ENCODE data around the gene TPRKB.
"Not testable (repeated sequence)": the region's sequence is repeated elsewhere in the genome, so short reads cannot be mapped to it uniquely, and the experiment has no call there.

The TPRKB gene

DNA sequence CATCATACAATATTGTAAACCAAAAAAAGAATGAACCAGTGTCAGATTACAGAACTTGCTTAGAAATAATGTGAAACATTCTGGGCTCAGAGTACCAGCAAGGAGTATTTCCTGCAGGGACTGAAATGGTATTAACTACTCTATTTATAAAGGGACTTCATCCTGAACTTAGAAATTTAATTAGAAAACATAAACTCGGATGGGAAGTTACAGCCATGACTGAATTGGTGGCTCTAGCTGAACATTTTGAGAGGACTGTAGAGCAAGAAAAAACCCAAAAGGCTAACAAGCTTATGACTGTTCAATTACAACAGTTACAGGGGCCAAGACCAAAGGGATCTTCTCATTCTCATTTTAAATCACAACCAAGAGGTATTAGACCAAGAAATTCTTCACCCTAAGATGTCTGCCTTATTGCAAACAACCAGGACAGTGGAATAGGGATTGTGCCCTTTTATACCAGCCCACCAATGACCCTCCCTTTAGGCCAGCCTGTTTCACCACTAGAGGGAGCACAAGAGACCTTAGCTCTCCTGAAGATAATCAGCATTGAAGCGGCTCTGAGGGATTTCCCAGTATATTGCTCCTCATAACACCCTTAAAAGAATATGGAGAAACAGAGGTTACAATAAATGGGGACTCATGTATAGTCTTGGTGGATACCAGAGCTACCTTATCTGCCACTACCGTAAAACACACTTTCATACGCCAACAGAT lies 46.6 kb downstream of the TPRKB start:
- H3K4me2 ChIP-seq (ENCODE audit: insufficient read depth, low read length); H3K79me2 ChIP-seq (ENCODE audit: insufficient read depth, low read length); H3K4me1 ChIP-seq (ENCODE audit: insufficient read depth, low read length); H3K36me3 ChIP-seq (ENCODE audit: insufficient read depth, low read length); H2AFZ ChIP-seq (ENCODE audit: low read depth, low read length); H3K27me3 ChIP-seq (ENCODE audit: insufficient read depth, low read length, poor library complexity); H3K4me3 ChIP-seq (ENCODE audit: low read depth in 1 of 2, low read length in 2 of 2); H4K20me1 ChIP-seq (ENCODE audit: insufficient read depth, low read length); H3K27ac ChIP-seq (ENCODE audit: low read length); H3K9me3 ChIP-seq (ENCODE audit: insufficient read depth, low read length, severe bottlenecking); H3K9ac ChIP-seq (ENCODE audit: low read depth, low read length): not testable (repeated sequence)
- TF ChIP-seq, protein P1, sequence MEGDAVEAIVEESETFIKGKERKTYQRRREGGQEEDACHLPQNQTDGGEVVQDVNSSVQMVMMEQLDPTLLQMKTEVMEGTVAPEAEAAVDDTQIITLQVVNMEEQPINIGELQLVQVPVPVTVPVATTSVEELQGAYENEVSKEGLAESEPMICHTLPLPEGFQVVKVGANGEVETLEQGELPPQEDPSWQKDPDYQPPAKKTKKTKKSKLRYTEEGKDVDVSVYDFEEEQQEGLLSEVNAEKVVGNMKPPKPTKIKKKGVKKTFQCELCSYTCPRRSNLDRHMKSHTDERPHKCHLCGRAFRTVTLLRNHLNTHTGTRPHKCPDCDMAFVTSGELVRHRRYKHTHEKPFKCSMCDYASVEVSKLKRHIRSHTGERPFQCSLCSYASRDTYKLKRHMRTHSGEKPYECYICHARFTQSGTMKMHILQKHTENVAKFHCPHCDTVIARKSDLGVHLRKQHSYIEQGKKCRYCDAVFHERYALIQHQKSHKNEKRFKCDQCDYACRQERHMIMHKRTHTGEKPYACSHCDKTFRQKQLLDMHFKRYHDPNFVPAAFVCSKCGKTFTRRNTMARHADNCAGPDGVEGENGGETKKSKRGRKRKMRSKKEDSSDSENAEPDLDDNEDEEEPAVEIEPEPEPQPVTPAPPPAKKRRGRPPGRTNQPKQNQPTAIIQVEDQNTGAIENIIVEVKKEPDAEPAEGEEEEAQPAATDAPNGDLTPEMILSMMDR (IDR thresholded peaks at IDR 0.05; ENCODE audit: borderline replicate concordance, extremely low read depth, low read length, poor library complexity, severe bottlenecking) = peak; percentile 62
- ATAC-seq (ENCODE audit: insufficient read depth, low read depth) = peak; percentile 99
- peak; percentile 49 for DNase-seq

DNA sequence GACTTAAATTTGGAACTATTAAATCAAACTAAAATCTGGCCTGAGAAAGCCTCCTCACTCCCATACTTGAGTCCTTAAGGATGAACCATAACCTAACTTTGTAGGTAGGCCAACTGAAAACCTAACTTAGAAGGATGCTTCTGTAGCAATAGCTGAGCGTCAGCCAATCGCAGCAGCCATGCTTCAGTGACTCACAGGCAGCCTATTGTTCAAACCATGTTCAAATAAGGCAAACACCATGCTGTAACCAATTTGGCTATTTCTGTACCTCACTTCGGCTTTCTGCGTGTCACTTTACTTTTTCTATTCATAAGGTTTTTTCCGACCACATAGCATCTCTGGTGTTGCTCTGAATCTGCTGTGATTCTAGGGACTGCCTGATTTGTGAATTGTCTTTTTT lies 48.7 kb downstream of the TPRKB start:
- H3K9ac ChIP-seq (ENCODE audit: low read depth, low read length); H3K79me2 ChIP-seq (ENCODE audit: insufficient read depth, low read length); ATAC-seq (ENCODE audit: insufficient read depth, low read depth); H3K27ac ChIP-seq (ENCODE audit: low read length); H3K27me3 ChIP-seq (ENCODE audit: insufficient read depth, low read length, poor library complexity); H3K4me3 ChIP-seq (ENCODE audit: low read depth in 1 of 2, low read length in 2 of 2); H3K4me1 ChIP-seq (ENCODE audit: insufficient read depth, low read length); H3K4me2 ChIP-seq (ENCODE audit: insufficient read depth, low read length); H3K36me3 ChIP-seq (ENCODE audit: insufficient read depth, low read length); H3K9me3 ChIP-seq (ENCODE audit: insufficient read depth, low read length, severe bottlenecking); H4K20me1 ChIP-seq (ENCODE audit: insufficient read depth, low read length); H2AFZ ChIP-seq (ENCODE audit: low read depth, low read length); DNase-seq: not testable (repeated sequence)

DNA sequence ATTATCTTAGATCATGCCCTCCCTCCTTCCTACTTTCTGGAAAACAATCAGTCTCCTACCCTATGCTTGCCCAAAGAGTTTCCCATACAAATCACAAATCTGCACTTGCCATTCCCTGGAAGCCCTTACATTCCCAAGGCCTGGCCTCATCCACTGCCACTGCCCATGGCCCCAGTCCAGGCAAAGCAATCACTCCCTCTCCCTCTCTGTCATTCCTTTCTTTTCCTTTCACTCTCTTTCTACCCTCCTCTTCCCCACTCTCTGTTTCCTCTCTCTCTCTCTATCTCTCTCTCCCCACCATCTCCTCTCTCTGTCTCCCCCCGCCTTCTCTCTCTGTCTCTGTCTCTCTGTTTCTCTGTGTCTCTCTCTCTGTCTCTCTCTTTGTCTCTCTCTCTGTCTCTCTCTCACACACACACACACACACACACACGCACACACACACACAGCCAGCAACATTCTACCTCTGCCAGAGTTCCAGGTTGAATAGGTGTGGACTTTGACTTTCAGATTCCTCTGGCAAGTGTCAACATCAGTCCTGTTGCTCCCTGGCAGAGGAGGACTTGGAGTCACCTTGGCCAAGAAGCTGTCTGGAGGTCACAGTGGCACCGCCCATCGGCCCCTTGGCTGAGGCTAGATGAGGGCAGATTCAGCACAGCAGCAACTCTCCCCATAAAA lies 51.2 kb downstream of the TPRKB start:
- H3K4me1 ChIP-seq (ENCODE audit: insufficient read depth, low read length) = no peaks in the 10 kb centered on the region
- H2AFZ ChIP-seq (ENCODE audit: low read depth, low read length) = no peak overlapping the region
- no peak overlapping the region for H3K4me2 ChIP-seq (ENCODE audit: insufficient read depth, low read length)
- no peak overlapping the region for H3K27ac ChIP-seq (ENCODE audit: low read length)
- no peaks in the 10 kb centered on the region for H4K20me1 ChIP-seq (ENCODE audit: insufficient read depth, low read length)
- no peak for DNase-seq
- no peak overlapping the region for H3K4me3 ChIP-seq (ENCODE audit: low read depth in 1 of 2, low read length in 2 of 2)
- H3K79me2 ChIP-seq (ENCODE audit: insufficient read depth, low read length) = no peaks in the 10 kb centered on the region
- H3K9ac ChIP-seq (ENCODE audit: low read depth, low read length) = no peak overlapping the region
- H3K27me3 ChIP-seq (ENCODE audit: insufficient read depth, low read length, poor library complexity) = no peaks in the 10 kb centered on the region
- H3K9me3 ChIP-seq (ENCODE audit: insufficient read depth, low read length, severe bottlenecking) = no peaks in the 10 kb centered on the region
- TF ChIP-seq, protein P1 (IDR thresholded peaks at IDR 0.05; ENCODE audit: borderline replicate concordance, extremely low read depth, low read length, poor library complexity, severe bottlenecking) = no peak
- TF ChIP-seq EZH2 (IDR thresholded peaks at IDR 0.05; ENCODE audit: borderline replicate concordance, low read depth, low read length, severe bottlenecking) = no peak
- no peaks in the 10 kb centered on the region for H3K36me3 ChIP-seq (ENCODE audit: insufficient read depth, low read length)
- no peak for ATAC-seq (ENCODE audit: insufficient read depth, low read depth)

DNA sequence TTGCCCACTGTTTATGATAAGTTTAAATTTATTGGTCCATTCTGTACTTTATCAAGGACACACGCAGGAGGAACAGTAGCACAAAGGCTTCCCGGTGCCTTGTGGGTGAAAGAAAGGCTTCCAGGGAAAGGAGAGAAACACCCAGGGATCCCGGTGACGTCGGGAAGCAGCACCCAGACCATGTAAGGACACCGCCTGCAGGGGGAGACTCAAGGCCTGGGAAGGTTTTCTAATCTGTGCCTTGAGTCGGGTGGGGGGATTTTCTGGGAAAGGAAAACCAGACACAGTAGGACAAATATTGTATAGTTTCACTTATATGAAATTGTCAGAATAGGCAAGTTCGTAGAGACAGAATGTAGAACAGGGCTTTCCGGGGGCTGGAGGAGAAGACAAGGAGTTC lies 52.2 kb downstream of the TPRKB start:
- not testable (repeated sequence) for H3K27me3 ChIP-seq (ENCODE audit: insufficient read depth, low read length, poor library complexity); H3K9me3 ChIP-seq (ENCODE audit: insufficient read depth, low read length, severe bottlenecking); H3K4me2 ChIP-seq (ENCODE audit: insufficient read depth, low read length); DNase-seq; H3K9ac ChIP-seq (ENCODE audit: low read depth, low read length); H3K79me2 ChIP-seq (ENCODE audit: insufficient read depth, low read length); H3K4me3 ChIP-seq (ENCODE audit: low read depth in 1 of 2, low read length in 2 of 2); H3K27ac ChIP-seq (ENCODE audit: low read length); H4K20me1 ChIP-seq (ENCODE audit: insufficient read depth, low read length); H3K4me1 ChIP-seq (ENCODE audit: insufficient read depth, low read length); H2AFZ ChIP-seq (ENCODE audit: low read depth, low read length); ATAC-seq (ENCODE audit: insufficient read depth, low read depth); H3K36me3 ChIP-seq (ENCODE audit: insufficient read depth, low read length)
- TF ChIP-seq, protein P1 (IDR thresholded peaks at IDR 0.05; ENCODE audit: borderline replicate concordance, extremely low read depth, low read length, poor library complexity, severe bottlenecking) = peak; percentile 5

DNA sequence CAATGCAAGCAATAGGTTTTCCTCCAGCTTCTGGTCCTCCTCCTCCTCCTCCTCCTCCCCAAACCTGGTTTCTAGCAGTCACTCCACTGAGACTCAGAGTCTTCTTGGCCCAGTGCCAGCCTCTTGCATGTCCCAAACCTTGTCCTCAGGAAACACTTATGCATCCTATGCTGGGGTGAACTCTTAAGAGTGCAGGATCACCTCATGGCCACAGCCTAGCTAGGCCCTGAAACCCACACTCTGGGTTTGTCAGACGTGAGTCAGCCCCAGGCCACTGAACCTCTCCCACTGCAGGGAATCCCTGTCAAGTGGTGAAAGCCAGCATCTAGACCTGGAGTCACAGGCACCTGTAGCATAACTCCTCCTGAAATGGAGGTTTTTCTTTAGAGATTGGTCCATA lies 52.8 kb downstream of the TPRKB start:
- not testable (repeated sequence) for DNase-seq; ATAC-seq (ENCODE audit: insufficient read depth, low read depth); H3K36me3 ChIP-seq (ENCODE audit: insufficient read depth, low read length); H3K9me3 ChIP-seq (ENCODE audit: insufficient read depth, low read length, severe bottlenecking); H3K4me1 ChIP-seq (ENCODE audit: insufficient read depth, low read length); H3K27me3 ChIP-seq (ENCODE audit: insufficient read depth, low read length, poor library complexity); H3K9ac ChIP-seq (ENCODE audit: low read depth, low read length); H3K79me2 ChIP-seq (ENCODE audit: insufficient read depth, low read length); H2AFZ ChIP-seq (ENCODE audit: low read depth, low read length); H3K4me2 ChIP-seq (ENCODE audit: insufficient read depth, low read length); H3K4me3 ChIP-seq (ENCODE audit: low read depth in 1 of 2, low read length in 2 of 2); H4K20me1 ChIP-seq (ENCODE audit: insufficient read depth, low read length); H3K27ac ChIP-seq (ENCODE audit: low read length)
